ENCODE measurements around the gene HMX2.

HMX2 gene

DNA sequence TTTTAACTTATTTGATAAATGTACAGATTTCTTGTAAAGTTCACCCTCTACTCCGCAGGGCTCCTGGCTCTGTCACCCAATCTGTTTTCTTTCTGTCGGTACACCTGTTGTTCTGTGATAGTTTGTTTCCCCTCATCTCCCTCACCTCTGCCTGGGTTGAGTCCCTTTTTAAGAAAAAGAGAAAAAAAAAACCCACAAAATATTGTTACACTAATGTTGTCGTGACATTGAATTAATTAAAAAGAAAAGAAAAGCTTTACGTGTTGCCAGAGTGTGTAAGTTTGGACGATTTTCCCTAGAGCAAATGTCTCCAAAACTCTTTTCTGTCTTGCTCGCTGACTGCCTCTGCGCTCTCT is 8.8 kb upstream of the HMX2 start:
- DNase-seq (ENCODE audit: low read depth in 2 of 2): no peak

DNA sequence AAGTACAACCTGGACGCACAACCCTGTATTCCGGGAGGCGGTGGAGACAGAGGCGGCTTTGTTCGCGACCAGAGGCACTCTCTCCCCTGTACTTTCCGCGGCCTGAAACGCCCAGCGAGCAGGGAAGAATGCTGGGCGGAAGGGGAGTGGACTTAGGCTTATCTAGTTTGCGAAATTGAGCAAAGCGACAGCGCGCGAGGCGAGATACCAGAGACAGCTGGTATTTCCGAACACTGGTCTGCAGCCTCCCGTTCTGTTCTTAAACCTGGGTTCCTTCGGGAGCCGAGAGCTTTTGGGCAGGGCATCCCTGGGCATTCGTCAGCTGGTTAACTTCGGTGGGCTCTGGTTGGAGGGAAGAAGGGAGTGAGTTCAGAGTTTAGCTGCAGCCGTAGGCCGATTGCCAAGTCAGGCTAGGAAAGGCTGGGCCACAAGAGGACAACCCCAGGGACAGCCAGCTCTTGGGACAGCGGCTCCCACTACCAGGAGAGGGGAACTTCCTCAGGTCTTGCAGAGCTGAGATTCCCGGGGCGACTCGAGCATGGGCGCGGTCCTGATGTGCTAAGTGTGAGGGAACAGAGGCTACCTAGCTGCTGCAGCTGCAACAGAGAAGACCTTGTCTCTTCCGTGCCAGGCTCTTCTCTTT is 8.3 kb upstream of the HMX2 start:
- DNase-seq (ENCODE audit: low read depth in 2 of 2): no peak

DNA sequence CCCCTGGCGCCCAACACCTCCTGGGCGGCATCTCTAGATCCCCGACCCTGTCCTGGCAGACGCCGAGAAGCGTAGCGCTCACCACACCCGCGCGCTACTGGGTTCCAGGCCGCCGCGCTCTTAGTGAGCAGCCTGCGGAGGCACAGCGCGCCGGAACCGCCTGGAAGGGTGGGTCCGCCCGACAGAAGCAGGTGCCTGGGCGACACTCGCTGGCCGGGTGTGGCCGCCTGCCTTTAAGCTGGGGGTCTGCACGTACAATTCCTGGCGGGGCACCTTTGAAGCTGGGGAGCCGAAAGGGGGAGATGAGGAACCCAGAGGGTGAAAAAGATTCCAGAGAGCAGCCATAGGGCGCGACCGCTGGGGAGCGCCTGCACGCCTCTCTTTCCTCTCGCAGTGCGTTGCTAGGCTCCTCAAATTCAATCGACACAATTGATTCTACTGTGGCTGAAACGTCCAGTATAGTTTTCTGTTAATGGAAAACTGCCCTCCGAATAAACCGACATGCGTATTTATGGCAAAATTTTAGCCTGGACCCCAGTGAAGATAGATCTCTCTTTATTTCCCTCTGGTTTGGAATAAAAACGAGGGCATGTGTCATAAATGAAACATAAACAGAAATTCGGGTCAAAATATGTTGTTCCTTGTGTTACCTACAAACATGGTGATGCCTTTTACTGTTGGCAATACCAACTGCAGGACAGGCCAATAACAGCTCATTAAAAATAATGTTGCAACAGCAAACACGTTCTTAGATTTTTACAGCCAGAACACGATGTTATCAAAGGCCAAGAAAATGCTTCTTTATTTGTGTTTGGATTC is 7.6 kb upstream of the HMX2 start:
- DNase-seq (ENCODE audit: low read depth in 2 of 2): no peak

DNA sequence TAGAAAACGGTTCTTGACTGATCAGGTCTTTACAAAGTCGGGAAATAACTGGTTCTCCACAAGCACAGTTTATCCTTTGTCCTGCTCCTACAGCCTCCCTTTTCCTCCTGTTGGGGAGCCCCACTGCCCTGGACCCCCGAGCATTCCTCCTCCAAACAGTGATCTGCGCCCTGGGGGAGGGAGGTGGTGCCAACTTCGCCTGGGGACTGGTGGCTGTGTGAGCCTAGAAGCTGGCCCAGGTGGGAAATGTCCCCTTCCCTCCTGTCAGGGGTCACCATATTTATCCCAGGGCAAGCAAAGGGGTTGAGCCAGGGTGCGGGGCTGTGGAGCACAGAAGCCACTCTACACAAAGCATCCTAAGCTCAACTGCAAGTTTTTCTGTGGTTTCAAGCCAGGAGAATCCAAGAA is 6.9 kb upstream of the HMX2 start:
- DNase-seq (ENCODE audit: low read depth in 2 of 2): no peak

DNA sequence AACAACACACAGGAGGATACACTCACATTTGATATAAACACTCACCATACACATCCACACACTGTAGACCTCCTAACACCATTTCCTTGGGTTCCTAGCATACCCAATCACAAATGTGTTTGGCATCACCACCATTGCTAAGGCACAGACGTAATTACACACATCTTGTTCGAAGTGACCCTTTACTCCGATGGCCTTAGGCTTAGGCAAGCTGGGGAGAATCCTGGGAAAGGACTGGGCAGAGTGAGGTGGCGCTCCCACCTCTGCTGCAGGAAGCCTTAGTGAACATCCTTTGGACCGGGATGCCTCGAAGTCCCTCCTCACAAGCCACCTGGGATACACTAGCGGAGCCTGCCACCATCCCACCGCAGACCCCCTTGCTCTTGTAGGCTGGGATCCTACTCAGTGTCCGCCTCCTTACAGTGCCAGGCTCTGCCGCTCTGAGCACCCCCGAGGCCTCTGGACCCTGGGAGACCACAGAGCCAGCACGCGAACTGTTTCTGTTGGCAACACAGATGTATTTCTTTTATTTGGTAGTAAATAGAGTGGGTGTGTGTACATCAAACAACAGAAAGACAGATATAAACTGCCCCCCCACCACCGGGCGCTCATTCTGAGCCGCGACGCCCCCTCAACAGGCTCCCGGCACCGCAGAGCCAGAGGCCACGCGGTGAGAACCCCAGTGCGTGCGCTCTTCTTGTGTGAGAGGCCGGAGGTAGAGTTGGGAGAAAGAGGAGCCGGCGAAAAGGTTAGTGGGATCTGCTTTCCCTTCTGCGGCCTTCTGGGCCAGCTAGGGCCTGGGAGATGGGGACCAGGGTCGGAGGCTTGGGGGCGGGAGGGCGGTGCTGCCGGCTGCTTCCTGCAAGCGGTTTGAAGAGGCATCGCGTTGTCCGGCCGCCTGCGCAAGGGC is 5.9 kb upstream of the HMX2 start:
- no peak for DNase-seq (ENCODE audit: low read depth in 2 of 2)

DNA sequence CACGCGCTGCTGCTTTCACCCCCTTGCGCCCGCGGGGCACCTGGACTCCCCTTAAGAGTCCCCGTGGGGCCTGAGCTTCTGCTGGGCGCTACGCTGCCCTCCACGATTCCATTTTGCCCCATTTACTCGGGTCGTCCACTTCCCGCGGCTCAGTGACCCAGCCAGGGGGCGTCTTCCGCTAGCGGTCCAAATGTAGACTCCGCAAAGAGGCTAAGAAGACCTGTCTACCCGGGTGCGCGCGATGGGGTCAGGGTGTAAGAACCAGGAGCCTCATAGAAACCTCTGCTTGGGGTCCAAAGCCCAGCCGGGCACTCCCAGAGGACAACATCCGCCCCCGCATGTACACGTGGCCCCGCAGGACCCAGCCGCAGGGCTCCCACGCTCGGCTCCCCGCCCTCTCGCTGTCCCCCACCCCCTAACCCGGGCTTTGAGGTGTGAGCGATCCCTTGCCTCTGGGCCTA is 5.2 kb upstream of the HMX2 start:
- DNase-seq (ENCODE audit: low read depth in 2 of 2): no peak

DNA sequence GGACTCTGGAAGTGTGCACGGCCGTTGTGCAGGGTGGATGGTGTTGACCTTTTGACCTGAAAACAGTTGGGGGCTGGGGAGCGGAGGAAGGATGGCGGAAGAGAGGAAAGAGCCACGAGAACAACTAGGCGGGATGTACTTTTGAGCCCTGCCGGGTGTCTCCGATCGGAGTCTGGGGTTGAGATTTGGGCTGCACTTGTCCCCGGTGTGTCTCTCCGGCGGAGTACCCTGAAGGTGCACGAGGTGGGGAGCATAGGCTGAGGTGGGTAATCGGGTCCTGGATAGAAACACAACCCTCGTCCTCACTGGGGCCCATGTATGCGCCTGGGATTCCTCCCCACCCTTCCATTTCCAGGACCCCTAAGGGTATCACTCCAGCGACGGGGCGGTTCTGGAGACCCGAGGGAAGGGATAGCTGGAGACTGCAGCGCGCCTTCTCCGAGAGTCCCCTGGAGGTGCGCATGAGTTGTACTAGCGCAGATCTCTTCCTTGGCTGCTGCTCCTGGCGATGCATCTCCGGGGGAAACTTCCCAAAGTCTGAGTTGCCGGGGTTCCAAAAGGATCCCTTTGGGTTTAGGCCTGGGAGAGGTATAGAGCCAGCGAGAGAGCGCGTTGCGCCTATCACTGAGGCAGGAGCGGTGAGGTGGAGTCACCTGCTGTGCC is 4.6 kb upstream of the HMX2 start:
- DNase-seq (ENCODE audit: low read depth in 2 of 2): no peak

DNA sequence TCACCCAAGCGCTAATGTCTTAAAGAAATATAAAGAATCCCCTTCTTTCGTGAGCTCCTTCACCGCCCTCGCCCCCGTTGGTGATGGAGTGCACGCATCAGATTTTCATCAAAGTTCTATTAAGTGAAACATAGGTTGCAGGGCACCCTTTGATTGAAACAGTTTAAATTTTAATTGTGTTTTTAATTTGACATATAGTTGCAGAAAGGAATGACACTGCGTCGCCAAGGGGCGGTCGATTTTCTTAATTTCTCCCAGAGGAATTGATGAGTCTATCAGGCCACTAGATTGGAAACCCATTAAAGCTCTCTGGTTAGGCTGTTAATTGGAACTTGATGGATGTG is 4.1 kb upstream of the HMX2 start:
- no peak for DNase-seq (ENCODE audit: low read depth in 2 of 2)

DNA sequence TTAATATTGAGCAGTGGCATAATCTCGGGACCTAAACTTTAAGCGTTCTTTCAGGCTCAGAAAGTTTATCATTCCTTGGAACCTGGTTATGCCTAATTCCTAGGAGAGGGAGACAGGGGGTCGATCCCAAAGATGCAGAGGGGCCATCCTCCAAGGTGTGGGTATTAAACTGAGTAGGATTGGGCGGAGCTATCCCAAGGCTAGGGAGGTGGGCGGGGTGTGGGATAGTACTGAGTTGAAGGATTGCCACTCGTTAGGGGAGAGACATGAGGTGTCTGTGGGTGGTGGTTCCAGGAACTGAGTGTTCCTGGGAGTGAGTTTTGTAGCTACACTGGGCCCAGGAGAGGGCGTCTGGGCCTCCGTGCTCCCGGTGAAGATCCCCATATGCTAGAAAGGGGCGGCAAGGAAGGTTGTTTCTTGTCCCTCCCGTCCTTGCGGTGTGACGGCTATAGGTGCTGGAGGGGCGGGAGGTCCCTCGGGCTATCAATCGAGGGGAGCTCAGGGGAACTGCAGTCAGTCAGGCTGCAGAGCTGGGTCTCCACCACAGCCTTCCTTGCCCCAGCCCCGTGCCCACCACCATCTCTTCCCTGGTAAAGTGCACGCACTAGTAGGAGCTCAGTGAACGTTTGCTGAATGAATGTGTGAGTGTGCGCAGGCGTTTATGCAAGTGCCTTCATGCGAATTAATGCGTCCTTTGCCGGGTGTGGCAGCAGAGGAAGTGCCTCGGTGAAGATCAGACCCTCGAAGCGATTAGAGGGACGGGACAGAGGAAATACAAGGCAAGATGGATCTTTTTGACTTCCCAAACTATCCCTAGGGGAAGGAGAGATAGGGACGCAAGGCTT is 3.0 kb upstream of the HMX2 start:
- no peak for DNase-seq (ENCODE audit: low read depth in 2 of 2)

DNA sequence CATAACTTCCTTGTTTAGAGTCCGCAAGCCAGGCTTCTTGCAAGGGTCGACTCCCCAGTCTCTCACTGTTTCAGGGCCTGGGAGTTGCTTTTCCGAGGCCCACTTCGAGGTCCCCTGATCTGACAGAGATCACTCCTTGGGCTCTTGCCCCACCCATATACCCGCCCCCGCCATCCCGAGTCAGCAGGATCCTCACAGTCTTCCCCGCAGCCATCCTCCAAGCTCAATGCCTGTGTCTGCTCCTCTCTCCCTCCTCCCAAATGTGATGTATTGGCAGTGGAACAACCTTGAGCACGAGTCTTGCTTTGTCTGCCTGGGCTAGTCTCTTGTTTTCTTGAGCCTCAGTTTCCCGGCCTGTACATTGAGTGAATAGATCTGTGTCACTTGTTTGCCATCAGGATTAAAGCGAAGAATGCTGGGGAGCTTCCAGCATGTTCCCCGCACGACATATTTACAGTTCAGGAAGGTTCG is 2.4 kb upstream of the HMX2 start:
- no peak for DNase-seq (ENCODE audit: low read depth in 2 of 2)

DNA sequence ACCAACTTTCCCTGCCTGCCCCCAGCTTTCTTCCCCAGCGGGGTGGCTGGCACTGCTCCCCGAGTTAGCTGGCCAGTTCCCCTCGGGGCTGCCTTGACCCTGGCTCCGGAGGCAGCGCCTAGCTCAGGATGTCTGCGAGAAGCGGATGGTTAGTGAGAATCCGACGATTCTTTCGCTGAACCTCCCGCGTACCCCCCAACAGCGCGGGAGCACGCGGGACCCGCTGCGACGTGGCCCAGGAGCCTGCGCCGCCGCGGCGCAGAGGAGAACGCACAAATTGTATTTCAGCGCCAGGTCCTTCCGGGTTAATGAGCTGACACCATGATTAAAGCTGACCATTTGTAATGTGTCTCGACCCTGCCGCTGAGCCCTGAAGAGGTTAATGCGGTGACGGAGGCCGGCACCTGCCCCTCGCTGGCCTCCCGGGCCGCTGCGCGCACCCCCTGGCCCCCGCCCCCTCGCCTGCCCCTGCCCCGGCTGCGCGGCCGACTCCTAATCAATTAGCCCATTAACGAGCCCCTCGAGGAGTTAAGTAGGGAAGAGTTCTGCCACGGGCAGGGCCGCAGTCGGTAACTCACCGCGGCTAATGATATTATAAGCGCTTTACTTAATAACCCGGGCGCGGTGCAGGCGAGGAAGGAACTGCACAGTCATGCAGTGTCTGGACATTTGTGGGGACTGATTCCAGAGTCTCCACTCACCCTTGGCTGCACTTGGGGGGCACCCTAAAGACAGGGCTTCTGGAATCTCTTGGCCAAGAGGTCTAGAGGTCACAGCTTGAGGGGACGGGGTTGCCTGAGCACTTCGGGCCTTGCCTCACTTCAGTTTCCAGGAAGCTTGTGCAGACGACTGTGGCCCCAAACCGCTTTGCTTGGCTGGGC is 1.7 kb upstream of the HMX2 start:
- no peak for DNase-seq (ENCODE audit: low read depth in 2 of 2)

DNA sequence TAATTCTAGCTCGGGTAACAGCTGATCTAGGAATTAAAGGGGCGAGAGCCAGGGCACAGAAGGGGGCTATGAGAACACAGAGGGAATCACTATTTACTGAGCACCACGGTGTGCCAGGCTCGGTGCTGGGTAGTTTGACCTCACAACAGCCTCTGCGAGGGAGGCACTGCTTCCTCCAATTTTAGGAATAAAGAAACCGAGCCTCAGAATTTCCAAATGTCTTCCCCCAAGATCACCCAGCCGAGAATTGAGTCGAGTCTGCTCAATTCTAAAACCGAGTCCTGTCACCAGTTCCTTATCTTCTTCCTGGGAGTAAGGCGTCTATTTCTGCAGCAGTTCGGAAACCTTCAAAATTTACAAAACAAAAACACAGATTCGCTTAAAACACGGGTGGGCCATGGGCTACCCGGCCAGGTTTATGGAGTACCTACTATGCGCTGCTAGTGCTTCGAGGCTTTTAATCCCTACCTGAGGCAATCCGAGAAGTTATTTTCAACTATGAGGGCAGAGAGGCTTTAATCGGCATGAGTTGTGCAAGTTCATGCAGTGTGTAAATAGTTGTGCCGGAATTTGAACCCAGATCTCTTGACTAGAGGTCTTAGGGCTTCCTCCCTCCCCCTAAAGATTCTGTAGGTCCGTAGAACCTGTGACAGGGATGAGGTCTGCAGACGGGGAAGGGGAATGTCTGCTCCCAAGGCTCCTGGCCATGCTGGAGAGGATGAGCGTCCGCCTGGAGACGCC is 872 bp upstream of the HMX2 start:
- DNase-seq (ENCODE audit: low read depth in 2 of 2): no peak

DNA sequence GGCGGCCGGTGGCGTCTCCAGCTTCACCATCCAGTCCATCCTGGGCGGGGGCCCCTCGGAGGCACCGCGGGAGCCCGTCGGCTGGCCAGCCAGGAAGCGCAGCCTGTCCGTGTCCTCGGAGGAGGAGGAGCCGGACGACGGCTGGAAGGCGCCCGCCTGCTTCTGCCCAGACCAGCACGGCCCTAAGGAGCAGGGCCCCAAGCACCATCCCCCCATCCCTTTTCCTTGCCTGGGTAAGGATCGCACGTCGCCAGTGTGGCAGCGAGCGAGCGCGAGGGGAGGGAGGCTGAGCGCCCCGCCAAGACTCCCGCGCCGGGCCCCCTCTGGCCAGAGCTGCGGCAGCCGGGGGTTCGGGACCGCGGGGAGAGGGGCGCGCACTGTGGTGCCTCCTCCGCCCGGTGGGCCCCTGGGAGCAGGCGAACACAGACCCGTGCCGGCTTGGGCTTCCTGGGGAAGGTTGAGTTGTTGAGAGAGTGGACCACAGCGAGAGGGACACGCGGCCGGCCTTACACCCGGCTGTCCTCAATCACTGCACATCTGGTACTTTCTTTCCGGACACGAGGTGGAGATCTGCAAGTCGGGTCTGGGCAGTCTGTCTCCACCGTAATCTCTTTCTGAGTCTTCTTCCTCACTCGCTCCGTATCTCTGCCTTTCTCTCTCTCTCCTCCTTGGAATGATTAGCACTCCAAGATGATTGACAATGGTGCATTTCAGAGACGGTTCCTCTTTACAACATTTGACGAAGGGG is 652 bp downstream of the HMX2 start:
- no peak for DNase-seq (ENCODE audit: low read depth in 2 of 2)

DNA sequence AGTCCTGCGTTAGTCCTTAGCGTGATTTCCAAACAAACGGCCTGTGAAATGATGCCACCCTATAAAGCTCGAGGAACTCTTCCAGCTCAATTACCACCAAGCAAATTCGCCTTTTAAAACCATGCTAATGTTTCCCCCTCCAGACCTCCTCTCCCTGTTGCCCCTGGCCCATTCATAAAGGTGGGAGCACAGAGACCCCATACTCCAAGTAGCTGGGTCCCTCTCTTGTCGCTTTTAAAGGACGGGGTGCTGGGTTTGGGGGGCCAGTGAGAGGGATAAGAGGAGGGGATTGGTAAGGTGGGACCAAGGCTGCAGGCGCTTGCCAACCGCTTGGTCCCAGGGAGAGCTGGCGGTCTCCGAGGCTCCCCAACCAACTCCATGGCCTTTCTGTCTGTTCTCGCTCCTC is 1.2 kb downstream of the HMX2 start:
- DNase-seq (ENCODE audit: low read depth in 2 of 2): no peak

DNA sequence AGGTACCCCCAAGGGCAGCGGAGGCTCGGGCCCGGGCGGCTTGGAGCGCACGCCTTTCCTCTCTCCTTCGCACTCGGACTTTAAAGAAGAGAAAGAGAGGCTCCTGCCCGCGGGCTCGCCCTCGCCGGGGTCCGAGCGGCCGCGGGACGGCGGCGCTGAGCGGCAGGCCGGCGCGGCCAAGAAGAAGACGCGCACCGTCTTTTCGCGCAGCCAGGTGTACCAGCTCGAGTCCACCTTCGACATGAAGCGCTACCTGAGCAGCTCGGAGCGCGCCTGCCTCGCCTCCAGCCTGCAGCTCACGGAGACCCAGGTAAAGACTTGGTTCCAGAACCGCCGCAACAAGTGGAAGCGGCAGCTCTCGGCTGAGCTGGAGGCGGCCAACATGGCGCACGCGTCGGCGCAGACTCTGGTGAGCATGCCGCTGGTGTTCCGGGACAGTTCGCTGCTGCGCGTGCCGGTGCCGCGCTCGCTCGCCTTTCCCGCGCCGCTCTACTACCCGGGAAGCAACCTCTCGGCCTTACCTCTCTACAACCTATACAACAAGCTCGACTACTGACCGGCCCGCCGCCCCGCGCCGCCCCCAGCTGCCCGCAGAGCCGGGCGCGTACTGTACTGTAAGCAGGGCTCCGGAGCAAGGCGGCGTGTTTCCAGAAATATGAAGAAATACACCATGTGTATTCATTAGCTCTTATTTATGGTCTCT is 1.8 kb downstream of the HMX2 start:
- DNase-seq (ENCODE audit: low read depth in 2 of 2): no peak

DNA sequence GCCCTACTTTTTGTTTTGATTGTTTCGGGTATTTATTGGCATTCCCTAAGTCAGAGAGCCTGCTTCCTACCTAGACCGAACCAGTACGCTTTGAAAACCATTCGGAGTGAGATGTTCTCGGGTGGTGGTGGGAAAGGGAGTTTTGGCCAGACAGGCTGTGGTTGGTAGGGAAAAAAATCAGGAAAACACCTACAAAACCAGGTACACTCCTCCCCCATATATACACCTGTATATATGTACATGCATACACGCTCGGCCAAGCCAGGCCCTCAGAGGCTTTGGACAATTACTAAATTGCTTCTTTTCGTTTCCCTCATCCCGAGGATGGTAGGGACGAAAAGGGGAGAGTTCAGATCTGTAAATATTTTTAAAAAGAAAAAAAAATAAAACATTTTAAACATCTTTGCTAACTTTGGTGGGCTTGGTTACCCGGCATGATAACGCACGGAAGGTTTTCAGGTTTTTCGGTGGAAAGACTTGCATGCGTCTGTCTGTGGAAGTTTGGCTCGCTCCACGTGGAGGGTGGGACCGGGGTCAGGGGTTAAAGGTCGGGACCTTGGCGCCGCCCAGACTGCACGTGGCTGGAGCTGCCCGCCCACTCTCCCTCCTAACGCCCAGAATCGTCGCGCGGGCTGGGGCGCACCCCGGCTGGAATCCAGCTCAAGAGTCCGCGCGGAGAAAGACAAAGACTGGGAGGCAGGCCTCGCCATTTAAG is 2.5 kb downstream of the HMX2 start:
- DNase-seq (ENCODE audit: low read depth in 2 of 2): no peak

DNA sequence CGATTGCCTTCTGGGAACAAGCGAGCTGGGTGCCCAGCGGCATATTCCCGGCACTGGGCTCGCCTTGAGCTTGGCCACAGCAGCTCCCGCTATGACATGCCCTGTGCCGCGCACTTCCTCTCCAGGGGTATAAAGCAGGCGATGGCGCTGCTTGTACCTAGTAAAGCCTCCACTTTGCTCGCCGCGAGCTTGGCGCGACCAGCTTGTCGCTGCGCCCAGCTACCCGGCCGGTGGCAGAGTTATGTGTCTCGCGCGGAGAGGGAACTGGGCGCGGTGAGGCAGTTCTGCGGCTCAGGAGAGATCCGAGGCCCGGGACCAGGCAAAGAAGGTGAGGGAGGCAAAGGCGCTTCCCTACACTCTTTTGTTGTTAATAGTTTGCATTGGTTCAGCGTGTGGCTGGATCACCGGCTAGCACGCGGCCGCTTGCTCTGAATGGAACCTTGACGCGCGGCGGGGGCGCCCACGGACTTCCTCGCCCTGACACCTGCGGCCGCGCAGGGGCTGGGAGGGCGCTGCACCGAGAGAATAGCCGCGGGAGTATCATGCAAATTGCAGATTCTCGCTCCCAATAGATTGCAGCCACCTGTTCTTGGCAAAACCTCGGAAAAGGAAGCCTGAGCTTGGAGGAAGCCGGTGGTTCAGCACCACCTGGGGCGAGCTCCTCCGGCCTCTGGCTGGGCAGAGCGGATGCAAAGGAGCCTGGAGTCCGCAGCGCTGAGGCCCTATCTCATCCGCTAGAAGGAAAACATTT is 3.2 kb downstream of the HMX2 start:
- no peak for DNase-seq (ENCODE audit: low read depth in 2 of 2)
